SK-N-SH treated with all-trans-retinoic acid at 6 μM for 48 hours (cell line): ENCODE results near the gene REV3L.

Experiments
- GLIS3 ChIP-seq: fragments of 250-450 bp; sonication (Bioruptor Pico); IDR thresholded peaks from 2 replicates; pipeline ENCODE4 v1.5.0; 2020; ENCODE audit warnings: mild to moderate bottlenecking, moderate library complexity
- ZFP3 ChIP-seq: fragments of 250-450 bp; sonication (Bioruptor Pico); IDR thresholded peaks from 2 replicates; pipeline ENCODE4 v1.5.0; 2020; ENCODE audit warnings: mild to moderate bottlenecking, moderate library complexity
- TF ChIP-seq, protein P1 (sequence below): fragments of 250-450 bp; sonication (Bioruptor Pico); IDR thresholded peaks from 2 replicates; pipeline ENCODE4 v1.8.0; 2020; ENCODE audit warnings: mild to moderate bottlenecking, moderate library complexity, borderline replicate concordance

DNA sequence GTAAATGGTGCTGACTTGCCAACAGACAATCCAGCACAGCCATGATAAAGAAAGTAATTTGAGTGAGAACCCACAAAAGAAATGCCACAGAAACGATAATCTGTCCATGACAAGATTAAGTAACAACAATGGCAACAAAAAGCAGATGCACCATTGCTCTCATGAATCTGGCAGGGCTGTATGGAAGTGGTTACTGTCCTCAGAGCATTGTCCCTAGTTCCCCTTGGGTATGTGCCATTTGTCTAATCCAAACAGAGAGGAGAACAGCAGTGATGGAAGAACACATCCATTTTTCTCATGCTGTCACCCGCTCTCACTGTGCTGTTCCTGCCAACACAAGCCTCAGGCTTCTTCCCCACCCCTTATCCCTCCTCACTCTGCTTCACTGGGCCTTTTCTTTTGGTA is 65.8 kb downstream of the REV3L start:
- TF ChIP-seq ZFP3 (CRISPR knock-in tag) (no peak), GLIS3 (CRISPR knock-in tag) (no peak)
- TF ChIP-seq, protein P1, sequence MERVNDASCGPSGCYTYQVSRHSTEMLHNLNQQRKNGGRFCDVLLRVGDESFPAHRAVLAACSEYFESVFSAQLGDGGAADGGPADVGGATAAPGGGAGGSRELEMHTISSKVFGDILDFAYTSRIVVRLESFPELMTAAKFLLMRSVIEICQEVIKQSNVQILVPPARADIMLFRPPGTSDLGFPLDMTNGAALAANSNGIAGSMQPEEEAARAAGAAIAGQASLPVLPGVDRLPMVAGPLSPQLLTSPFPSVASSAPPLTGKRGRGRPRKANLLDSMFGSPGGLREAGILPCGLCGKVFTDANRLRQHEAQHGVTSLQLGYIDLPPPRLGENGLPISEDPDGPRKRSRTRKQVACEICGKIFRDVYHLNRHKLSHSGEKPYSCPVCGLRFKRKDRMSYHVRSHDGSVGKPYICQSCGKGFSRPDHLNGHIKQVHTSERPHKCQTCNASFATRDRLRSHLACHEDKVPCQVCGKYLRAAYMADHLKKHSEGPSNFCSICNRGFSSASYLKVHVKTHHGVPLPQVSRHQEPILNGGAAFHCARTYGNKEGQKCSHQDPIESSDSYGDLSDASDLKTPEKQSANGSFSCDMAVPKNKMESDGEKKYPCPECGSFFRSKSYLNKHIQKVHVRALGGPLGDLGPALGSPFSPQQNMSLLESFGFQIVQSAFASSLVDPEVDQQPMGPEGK (CRISPR knock-in tag): no peak
